Measurements from ENCODE around the gene FGFR3. TPM values are rescaled to one million over a fixed set of nuclear protein-coding genes. Genes with fewer than 3 reads are reported as not detected.

Gene FGFR3
- total RNA-seq, 1 donor from 2014 or later = 34.2 TPM

DNA sequence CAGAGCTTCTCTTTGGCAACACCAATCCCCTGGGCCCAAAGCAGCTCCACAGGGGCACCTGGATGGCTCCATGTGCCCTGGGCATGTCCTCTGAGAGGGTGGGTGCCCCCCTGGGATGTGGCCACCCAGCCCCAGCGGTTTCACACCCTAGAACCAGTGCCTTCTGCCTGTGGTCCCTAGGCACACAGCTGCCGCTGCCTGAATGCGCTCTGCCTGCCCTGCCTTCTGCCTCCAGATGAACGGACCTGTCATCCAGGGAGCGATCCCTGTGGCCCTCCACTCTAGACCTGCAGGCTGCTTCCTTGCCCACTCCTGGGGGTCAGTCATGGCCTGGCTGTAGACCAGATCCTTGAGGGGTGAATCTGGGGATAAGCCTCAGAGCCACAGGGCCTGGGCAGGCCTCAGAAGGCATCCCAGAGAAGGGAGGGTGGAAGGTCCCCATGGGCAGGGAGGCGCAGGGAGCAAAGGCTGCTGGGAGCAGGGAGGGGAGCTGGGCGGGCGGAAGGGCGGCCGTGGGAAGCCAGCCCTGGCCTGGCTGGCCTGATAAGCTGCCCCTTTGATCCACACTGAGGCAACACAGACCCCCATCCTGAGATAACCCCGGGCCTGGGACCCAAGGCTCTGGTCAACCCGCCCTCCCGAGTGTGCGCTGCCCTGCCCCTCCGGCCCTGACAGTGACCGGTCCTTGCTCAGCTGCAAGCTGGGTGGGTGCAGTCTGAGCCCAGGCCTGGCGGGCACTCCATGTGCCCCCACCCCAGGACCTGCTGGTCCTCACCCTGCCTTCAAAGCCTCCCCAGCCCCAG is 8.1 kb upstream of the FGFR3 start:
- Histone ChIP-seq H3K27me3 (ENCODE audit: low read depth) (no peaks in the 10 kb centered on the region), H3K9me3 (no peaks in the 10 kb centered on the region), H3K27ac (no peak overlapping the region), H3K36me3 (no peaks in the 10 kb centered on the region), H3K4me1 (no peaks in the 10 kb centered on the region), H3K4me3 (no peak overlapping the region)
- ATAC-seq = peak; percentile 11 to 41
- intact Hi-C loops (cut with DNase I) = no loop called here
- DNase-seq = no peak
- TF ChIP-seq, protein P1, sequence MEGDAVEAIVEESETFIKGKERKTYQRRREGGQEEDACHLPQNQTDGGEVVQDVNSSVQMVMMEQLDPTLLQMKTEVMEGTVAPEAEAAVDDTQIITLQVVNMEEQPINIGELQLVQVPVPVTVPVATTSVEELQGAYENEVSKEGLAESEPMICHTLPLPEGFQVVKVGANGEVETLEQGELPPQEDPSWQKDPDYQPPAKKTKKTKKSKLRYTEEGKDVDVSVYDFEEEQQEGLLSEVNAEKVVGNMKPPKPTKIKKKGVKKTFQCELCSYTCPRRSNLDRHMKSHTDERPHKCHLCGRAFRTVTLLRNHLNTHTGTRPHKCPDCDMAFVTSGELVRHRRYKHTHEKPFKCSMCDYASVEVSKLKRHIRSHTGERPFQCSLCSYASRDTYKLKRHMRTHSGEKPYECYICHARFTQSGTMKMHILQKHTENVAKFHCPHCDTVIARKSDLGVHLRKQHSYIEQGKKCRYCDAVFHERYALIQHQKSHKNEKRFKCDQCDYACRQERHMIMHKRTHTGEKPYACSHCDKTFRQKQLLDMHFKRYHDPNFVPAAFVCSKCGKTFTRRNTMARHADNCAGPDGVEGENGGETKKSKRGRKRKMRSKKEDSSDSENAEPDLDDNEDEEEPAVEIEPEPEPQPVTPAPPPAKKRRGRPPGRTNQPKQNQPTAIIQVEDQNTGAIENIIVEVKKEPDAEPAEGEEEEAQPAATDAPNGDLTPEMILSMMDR (IDR thresholded peaks at IDR 0.05) = no peak

DNA sequence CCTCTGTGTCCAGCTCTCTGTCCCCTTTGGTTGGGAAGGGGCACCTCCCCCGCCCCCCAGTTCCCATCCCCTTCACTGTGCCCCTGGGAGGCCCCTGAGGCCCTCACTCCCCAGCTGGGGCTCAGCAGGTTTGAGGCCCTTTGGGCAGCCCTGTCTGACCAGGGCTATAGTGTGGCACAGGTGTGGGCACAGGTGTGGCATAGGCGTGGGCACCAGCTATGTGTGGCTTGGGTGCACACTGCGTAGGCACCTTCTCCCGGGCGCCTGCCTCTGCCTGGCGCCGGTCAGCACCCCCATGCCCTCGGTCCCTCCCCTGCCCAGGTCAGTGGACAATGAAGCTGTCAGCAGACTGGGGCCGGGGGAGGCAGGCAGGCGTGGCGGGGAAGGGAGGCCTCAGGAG is 7.5 kb upstream of the FGFR3 start:
- DNase-seq (no peak), ATAC-seq (no peak)
- no peaks in the 10 kb centered on the region for H3K36me3 ChIP-seq
- no peaks in the 10 kb centered on the region for H3K4me1 ChIP-seq
- no peak overlapping the region for H3K4me3 ChIP-seq
- intact Hi-C loops (cut with DNase I) = no loop called here
- no peaks in the 10 kb centered on the region for H3K27me3 ChIP-seq (ENCODE audit: low read depth)
- TF ChIP-seq, protein P1 (IDR thresholded peaks at IDR 0.05) = no peak
- no peak overlapping the region for H3K27ac ChIP-seq
- no peaks in the 10 kb centered on the region for H3K9me3 ChIP-seq

DNA sequence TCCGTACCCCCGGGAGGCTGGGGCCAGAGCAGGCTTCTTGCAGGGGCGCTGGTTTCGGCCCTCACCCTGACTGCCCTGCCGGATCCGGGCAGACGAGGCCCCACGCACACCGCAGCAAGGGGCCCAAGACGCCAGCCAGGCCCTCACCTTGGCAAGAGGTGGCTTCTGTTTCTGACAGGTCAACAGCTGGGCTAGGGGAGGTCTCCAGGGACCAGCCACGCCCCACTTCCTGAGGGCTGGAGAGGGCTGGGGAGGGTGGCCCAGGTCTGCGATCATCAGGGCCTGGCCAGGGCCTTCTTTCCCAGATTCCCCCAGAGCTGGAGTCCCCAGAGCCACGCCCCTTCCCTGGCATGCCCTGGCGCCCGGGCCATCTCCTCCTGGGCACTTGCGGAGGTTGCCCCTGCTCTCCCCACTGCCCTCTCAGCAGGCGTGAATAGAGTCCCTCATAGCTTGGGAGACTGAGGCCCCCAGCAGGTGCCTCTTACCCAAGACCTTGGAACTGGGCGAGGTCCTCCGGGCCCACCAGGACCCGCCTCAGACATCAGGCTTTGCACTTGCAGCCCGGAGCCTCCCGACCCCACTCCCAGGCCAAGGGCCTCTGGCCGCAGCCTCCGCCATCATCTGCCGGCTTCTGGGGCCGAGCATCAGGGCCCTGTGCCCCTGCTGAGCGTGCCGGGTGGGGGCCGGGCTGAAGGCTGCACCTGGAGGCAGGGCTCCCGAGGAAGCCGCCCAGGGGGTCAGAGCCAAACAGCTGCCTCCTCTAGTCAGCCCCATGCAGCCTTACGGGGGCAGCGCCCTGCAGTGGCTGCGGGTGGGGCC is 6.3 kb upstream of the FGFR3 start:
- intact Hi-C loops (cut with DNase I) = no loop called here

DNA sequence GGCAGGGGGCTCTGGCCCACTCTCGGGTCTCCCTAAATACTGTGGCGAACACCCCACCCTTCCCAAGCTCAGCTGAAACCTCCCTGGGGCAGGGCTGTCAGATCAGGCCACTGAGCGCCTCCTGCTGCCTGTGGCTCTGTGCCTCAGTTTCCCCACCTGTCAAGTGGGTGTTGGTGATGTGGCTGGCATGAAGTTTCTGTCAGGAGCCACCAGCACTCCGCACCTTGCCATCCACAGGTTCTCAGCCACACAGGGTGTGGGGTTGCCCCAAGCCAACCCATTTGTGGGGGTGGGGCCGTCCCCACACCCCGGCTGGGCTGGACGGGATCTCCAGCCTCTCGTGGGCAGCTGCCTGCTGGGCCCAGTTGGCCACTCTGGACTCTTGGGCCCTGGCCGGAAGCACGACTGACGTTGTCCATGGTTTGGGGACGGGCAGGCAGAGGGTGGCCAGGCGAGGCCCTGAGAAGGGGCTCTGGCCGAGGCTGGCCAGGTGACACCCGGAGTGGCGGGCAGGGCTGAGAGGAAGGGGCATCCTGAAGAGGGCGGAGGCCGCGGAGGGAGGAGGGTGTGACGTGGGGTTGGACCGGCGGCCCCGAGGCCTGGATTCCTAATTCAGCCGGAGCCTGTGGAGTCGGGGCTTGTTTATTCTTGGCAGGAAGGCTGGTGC is 5.5 kb upstream of the FGFR3 start:
- Histone ChIP-seq H3K4me3 (no peak overlapping the region), H3K27me3 (ENCODE audit: low read depth) (peaks cover 5% of the 10 kb centered on the region), H3K36me3 (no peaks in the 10 kb centered on the region), H3K27ac (no peak overlapping the region), H3K9me3 (no peaks in the 10 kb centered on the region), H3K4me1 (peaks cover 2% of the 10 kb centered on the region)
- ATAC-seq = no peak
- intact Hi-C loops (cut with DNase I) = no loop called here
- DNase-seq = no peak
- TF ChIP-seq, protein P1 (IDR thresholded peaks at IDR 0.05) = no peak

More for the DNA sequence above, 6.3 kb upstream of the FGFR3 start:
- ATAC-seq (peak; percentile 7 to 19), DNase-seq (no peak)
- Histone ChIP-seq H3K27me3 (ENCODE audit: low read depth) (no peaks in the 10 kb centered on the region), H3K36me3 (no peaks in the 10 kb centered on the region), H3K9me3 (no peaks in the 10 kb centered on the region), H3K27ac (no peak overlapping the region), H3K4me1 (no peaks in the 10 kb centered on the region), H3K4me3 (no peak overlapping the region)
- TF ChIP-seq, protein P1 (IDR thresholded peaks at IDR 0.05) = no peak

DNA sequence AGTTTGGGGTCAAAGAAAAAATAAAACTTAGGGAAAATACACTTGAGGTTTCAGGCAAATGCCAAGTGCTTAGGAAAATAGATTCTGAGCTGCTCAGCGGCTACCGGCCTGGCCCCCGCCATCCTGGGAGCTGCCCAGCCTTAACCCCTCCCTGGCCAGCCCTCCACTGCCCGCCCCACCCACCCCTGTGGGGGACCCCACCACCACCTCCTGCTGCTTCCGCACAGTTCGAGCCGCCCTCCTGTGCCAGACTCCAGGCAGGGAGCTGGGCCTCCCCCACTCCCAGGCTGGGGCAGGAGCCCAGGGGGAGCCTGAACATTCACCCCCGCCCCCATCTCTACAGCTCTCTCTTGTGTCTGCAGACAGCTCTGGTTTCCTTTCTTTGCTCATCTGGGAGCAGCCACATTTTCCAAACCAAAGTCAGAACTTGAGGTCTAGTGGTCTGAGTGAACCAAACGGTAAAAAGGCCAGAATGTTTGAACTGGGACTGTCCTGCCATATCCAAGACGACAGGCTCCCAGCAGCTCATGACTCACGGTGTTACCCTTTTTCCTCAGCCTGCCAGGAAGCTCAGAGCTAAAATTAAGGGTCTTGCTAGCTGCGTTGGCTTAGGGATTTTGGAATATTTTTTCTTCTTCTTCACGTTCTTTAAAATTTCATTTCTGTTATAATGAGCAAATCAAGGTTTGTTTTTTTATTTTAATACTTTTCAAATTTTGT is 4.7 kb upstream of the FGFR3 start:
- Histone ChIP-seq H3K27ac (no peak overlapping the region), H3K4me3 (no peak overlapping the region), H3K9me3 (no peaks in the 10 kb centered on the region), H3K27me3 (ENCODE audit: low read depth) (peaks cover 8% of the 10 kb centered on the region), H3K4me1 (peaks cover 4% of the 10 kb centered on the region), H3K36me3 (no peaks in the 10 kb centered on the region)
- intact Hi-C loops (cut with DNase I) = no loop called here
- no peak for ATAC-seq
- TF ChIP-seq, protein P1 (IDR thresholded peaks at IDR 0.05) = no peak
- DNase-seq = no peak

Measured in lower lobe of right lung (tissue), 2 donors.